C4-2B (cell line): ENCODE results near the gene FURIN.
A peak's percentile ranks its signal among the peaks of the same experiment; 100 is the strongest.

Source experiments
- H3K27ac ChIP-seq: fragments of 450-650 bp; 2 replicates; pipeline ENCODE4 v1.5.1; 2017
- CTCF ChIP-seq: fragments of 450-650 bp; conservative IDR thresholded peaks from 2 replicates; pipeline ENCODE4 v1.5.1; 2017; ENCODE audit warnings: mild to moderate bottlenecking
- ZFX ChIP-seq: fragments of 450-650 bp; IDR thresholded peaks from 2 replicates; pipeline ENCODE4 v1.6.1; 2017

Gene FURIN

GRCh38 chr15:90902840-90903732, 34.7 kb downstream of the FURIN start, which contains the start of gene MAN2A2:
MAN2A2 (plus strand) TSS chr15:90903302; CDS start chr15:90904208, 906 bp downstream.
- no peak for TF ChIP-seq CTCF
- TF ChIP-seq ZFX, result peak; percentile 89
- peak within 1 kb of the TSS; percentile 86 for H3K27ac ChIP-seq

- TF ChIP-seq CTCF, result no peak; the same call in 1 of the 2 replicates
- no peak for TF ChIP-seq ZFX
- H3K27ac ChIP-seq, result peak overlapping the region; percentile 86
Measured at GRCh38 chr15:90903733-90904536, 35.5 kb downstream of the FURIN start.

GRCh38 chr15:90904746-90905145, 36.4 kb downstream of the FURIN start:
- no peak overlapping the region for H3K27ac ChIP-seq
- TF ChIP-seq CTCF (no peak), ZFX (no peak)

- TF ChIP-seq ZFX (no peak), CTCF (no peak)
- no peak overlapping the region for H3K27ac ChIP-seq
Measured at GRCh38 chr15:90905306-90906180, 37.2 kb downstream of the FURIN start.

GRCh38 chr15:90906181-90906849, 37.9 kb downstream of the FURIN start:
- no peak for TF ChIP-seq ZFX
- TF ChIP-seq CTCF, result no peak
- H3K27ac ChIP-seq, result no peak overlapping the region

- no peak overlapping the region for H3K27ac ChIP-seq
- no peak for TF ChIP-seq ZFX
Measured at GRCh38 chr15:90907051-90907660, 38.8 kb downstream of the FURIN start.
